ENCODE data around the gene TRIM46.

Gene TRIM46

DNA sequence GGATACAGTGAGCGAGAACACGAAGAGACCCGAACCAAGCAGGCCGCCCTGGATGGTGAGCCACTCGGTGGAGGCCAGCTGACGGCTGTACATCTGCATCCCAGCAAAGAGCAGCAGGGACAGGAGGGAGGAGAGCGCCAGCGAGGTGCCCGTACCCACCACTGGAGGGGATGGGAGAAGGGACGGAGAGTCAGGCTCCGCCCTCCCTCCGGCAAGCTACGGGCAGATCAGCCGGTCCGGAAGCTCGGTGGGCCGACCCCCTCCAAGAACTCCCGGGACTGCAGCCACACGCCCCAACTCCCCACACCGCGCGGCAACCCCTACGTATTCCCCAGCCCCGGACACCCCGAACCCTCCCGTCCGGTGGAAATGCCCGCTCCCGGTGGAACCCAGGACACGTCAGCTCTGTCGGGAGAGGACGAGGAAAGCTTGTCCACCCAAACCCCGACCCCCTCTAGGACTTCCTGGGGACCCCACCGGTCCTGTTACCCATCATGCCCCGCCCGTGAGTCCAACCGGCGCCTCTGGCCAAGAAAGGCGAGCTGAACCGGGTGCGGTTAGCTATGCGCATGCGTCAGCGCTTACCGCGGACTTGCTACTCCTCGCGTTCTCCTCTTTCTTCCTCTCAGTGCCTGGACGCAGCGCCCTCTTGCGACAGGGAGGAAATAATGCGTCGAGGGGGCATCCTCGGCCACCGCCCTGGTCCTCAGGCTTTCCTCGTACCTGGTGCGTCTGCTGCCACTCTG, 744 bp upstream of the TRIM46 start, which contains the start of gene KRTCAP2:
KRTCAP2 (minus strand) TSS at position 573 of the 746 bp plus-strand sequence; CDS start at position 493, 80 bp downstream.
- peak; percentile 98 for DNase-seq

DNA sequence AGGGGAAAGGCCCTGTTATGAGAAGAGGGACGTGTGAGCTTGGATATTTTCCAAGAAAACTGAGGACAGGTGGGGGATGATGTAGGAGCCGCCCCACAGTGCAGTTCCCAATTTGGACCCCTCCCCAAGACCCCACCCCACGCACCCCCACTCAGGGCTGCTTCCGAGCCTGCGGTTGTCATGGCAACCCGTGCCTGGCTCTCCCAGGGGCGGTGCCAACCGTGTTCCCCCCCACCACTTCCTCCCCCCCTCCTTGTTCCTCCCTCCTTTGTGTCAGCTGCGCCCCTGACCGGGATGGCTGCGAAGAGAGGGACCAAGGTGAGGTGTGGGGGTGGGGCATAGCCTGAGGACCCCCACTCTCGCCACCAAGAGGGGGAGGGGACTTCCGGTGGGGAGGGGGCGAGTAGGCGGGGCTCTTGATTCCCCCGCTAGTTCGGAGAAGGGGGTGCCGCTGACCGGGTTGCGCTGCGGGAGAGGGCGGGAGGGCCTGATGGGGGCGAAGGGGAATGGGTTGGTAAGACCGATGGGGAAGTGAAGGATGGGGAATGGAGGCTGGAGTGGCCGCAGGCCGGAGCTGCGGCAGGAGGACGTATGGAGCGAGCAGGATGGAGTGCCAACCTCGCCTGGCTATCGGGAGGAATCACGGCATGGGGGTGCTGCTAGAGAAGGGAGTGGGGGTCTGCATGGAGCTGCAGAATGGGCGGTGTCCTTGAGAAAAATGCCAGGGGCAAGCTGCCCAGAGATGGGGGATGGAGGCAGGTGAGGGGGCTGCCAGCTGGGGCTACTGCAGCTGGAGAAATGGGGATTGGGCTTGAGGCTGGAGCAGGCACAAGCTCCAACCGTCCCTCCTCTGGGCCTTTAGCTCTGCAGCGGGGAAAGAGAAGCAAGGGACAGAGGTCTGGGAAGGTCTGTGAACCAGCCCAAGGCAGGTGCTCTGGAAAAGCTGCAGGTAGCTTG, 953 bp downstream of the TRIM46 start:
- DNase-seq = peak; percentile 78

DNA sequence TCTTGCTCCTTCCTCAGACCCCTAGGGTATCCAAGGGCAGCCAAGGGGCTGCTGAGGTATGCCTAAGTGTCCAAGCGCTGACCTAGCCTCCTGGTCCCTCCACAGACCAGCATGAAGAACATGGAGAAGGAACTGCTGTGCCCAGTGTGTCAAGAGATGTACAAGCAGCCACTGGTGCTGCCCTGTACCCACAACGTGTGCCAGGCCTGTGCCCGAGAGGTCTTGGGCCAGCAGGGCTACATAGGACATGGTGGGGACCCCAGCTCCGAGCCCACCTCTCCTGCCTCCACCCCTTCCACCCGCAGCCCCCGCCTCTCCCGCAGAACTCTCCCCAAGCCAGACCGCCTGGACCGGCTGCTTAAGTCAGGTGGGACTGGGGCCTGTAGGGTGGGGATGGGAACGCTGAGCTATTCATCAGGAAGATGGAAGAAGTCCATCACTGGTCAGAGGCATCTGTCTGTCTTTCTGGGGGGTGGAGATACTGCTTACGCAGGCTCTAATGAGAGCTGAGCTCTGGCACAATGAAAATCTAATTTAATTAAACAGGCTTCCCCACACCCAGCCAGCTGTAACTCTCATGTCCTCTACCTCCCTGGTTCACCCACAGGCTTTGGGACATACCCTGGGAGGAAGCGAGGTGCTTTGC, 1.8 kb downstream of the TRIM46 start:
- no peak for DNase-seq

DNA sequence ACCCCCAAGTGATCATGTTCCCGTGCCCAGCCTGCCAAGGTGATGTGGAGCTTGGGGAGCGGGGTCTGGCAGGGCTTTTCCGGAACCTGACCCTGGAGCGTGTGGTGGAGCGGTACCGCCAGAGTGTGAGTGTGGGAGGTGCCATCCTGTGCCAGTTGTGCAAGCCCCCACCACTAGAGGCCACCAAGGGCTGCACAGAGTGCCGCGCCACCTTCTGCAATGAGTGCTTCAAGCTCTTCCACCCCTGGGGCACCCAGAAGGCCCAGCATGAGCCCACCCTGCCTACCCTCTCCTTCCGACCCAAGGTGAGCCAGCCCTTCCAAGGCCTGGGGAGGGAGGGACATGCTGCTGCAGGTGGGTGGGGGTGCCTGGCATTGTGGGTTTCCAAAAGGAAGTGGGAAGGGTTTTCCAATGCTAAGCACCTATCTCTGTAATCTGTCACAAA, 2.3 kb downstream of the TRIM46 start:
- no peak for DNase-seq

DNA sequence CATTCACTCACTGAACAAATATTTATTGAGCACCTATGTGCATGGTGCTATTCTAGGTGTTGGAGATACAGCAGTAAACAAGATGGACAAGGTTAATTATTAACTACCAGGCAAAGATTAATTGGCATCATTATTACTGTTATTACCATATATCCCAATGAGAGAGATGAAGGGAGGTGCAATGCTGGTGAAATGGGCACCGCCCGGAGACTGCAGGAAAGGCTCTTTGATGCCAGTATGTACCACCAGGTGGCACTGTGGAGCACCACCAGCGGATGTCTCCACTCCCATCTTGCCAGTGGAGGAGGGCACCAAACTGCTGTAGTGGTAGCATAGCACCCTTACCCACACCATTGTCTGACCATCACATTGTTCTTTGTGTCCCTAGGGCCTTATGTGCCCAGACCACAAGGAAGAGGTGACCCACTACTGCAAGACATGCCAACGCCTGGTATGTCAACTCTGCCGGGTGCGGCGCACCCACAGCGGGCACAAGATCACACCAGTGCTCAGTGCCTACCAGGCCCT, 3.0 kb downstream of the TRIM46 start:
- DNase-seq = peak; percentile 75

DNA sequence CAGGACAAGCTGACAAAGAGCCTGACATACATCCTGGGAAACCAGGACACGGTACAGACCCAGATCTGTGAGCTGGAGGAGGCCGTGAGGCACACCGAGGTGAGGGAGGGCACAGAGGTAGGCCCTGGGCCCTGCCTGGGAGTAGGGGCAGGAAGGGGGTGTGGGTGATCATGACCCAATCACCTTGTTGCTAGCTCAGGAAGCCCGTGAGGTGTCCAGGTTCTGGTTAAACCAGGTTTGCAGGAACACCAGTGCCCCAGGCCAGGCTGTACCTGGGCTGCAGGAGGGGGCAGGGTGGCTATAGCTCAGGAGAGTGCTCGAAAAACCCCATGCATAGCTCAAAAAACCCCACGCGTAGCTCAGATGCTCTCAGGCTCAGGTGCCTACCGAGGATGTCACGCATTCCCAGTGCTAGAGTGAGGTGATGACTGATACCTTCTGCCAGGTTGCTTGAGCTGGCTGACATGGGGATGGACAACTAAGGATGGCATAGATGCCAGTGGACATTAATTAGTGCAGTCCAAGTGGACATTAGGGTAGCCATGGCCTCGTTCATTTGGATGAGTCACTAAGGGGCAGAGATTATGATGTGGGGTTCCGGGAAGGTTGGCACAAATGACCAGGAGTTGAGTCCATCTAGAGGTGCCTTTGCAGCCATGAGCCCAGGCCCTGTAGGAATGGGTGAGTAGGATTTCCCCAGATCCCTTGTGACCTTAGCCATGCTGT, 3.7 kb downstream of the TRIM46 start:
- DNase-seq = no peak

DNA sequence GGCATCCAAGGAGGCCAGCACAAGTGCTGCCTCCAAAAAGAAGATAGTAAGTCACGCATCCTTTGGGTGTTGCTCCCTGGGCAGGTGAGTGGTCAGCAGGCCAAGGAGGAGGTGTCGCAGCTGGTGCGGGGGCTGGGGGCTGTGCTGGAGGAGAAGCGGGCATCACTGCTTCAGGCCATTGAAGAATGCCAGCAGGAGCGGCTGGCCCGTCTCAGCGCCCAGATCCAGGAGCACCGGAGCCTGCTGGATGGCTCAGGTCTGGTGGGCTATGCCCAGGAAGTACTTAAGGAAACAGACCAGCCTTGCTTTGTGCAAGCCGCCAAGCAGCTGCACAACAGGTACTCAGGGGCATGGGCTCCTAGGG, 4.3 kb downstream of the TRIM46 start:
- DNase-seq = no peak

DNA sequence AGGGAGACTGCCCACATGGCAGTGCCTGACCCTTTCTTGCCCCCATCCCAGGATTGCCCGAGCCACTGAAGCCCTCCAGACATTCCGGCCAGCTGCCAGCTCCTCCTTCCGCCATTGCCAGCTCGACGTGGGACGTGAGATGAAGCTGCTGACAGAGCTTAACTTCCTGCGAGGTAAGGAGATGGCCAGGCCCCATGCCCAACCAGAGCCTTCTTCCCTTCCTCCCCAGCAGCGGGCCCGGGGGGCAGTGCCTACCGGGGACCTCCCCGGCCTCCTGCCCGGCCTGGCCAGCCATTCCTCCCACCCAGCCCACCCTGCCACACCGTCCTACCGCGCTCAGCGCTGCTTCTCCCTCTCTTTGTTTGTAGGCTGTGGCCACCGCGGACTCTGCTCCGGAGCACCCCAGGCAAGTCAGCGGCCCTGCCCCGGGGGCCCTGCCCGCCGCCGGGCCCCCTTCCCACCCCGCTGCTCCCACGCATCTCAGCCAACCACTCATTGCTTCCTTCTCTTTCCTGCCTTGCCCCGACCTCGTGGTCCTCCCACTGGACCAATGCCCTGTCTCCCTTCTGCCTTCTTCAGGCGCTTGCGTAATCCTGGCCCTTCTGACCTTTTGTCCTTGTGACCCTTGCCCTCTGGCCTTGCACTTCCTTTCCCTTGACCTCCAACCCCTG, 4.9 kb downstream of the TRIM46 start:
- no peak for DNase-seq

DNA sequence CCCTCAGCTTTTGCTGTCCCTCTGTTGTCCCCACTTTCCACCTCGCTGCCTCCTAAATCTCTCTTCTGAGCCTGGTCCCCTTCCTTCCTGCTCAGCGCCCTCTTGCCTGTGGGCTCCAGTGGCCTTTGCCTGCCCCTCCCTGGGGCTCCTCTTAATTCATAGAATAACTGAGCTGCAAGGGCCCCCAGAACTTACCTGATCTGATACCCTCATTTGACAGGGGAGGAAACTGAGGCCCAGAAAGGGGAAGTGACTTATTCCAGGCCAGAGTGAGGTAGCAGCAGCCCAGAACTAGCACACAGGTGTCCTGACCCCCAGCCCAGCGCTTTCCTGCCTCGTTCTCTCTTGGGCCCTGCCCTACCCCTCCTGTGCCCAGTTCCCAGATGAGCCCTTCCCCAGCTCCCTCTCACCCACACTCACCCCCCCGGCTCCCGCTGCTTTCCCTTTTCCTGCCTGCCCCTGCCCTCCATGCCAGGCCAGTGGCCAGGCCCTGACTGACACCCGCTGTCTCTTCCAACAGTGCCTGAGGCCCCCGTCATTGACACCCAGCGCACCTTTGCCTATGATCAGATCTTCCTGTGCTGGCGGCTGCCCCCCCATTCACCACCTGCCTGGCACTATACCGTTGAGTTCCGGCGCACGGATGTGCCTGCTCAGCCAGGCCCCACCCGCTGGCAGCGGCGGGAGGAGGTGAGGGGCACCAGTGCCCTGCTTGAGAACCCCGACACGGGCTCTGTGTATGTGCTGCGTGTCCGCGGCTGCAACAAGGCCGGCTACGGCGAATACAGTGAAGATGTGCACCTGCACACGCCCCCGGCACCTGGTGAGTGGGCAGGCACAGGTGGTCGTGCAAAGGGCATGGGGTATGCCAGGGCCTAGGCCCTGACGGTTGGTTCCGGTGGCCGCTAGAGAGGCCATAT, 5.7 kb downstream of the TRIM46 start:
- no peak for DNase-seq

DNA sequence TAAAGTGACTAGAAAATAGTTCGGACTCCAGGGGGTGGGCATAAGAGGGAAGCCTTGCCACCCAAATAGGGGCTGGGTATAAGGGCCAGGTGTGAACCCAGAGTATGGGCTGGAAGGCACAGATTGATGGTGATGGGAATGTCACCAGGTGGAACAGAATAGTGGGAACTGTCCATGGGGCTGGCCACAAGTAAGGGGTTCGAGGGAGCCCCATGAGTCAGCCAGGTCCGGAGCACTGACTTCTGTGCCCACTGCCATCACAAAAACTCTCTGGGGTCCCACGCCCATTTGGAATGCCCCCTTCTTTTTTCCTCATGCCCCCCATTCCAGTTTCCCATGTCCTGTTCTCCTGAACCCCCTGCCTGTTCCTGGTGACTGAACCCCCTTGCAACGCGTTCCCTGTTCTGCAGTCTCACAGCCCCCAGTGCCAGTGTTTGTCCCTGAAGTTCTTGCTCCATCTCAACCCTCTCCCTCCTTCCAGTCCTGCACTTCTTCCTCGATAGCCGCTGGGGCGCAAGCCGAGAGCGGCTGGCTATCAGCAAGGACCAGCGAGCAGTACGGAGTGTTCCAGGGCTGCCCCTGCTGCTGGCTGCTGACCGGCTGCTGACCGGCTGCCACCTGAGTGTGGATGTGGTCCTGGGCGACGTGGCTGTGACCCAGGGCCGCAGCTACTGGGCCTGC, 7.9 kb downstream of the TRIM46 start:
- no peak for DNase-seq

DNA sequence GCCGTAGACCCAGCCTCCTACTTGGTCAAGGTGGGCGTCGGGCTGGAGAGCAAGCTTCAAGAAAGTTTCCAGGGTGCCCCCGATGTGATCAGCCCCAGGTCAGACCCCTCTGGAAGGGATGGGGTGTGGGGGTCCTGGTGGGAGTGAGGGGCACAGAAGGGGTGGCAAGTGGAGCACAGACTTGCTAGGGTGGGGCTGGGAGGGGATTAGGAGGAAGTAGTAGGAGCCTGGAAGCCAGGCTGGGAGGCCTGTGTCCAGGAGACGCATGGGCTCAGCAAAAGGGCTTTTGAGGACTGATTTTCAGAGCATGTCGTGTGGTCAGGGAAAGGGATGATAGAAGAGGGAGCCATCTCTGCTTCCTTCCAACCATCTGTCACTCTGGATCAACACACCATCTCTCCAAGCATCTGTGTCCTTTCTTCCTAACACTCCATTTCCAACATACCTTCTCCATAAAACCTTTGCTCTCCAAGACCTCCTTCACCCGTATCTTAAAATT, 8.5 kb downstream of the TRIM46 start:
- no peak for DNase-seq

DNA sequence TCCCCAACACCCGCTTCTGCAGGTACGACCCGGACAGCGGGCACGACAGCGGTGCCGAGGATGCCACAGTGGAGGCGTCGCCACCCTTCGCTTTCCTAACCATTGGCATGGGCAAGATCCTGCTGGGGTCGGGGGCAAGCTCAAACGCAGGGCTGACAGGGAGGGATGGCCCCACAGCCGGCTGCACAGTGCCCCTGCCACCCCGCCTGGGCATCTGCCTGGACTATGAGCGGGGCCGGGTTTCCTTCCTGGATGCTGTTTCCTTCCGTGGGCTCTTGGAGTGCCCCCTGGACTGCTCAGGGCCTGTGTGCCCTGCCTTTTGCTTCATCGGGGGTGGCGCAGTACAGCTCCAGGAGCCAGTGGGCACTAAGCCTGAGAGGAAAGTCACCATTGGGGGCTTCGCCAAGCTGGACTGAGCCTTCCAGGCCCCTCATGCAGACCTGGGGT, 10.1 kb downstream of the TRIM46 start:
- no peak for DNase-seq

DNA sequence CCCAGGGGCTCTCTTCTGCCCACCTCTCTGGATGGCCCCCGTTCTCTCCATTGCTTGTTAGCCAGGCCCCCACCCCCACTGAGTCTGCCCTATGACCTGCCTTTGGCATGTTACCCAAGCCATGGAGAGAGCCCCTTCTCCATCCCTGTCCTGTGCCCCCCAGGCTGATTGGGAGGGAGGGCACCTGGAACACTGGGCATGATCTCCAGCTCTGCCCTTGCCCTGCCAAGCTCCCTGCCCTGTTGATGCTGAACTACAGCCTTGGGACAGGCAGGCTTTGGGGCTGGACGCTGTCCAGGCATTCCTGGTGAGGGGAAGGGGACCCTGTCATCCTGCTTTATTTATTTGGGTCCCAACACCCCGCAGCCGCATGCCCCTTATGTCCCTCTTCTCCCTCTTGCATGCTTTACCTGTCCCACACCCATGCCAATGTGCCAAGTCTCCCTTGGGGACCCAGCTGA, 10.7 kb downstream of the TRIM46 start:
- DNase-seq = no peak

DNA sequence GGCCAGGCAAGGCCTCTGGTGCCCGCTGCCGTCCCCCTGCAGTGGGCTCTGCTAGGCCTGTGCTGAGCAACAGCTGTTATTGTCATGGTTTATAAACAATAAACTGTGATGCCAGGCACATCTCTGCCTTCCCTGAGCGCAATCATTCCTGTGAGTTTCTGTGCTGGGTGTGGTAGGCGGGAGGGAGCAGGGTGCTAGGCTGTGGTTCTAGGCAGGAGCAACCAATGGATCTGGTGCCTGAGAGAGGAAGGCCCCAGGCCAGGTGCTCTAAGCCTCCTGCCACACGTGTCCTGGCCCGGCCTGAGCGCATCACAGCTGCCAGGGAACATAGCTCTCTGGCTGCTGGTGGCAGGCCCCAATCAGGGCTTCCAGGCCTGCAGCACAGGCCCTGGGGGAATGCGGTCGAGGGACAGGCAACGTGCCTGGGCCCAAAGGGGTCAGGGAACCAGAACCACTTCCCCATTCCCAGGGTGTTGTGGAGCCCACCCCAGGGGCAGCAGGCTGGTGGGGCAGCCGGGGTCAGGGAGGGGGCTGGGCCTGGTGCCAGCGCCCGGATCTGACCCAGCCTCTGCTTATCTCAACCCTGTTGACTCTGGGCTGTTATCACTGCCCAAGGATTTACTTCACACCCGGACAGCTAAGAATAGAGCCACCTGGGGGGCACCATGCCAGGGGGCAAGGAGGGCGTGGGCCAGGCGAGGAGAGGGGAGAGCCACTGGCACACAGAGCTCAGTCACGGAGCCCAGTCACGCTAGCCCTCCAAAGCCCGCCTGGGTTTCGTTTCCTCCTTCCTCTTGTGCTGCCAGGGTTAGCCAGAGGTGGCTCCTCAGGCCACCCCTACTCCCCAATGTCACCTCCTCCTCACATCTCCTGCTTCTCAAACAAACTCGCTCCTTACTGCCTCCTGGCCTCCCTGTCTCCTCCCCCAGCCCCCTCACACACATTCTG, 11.5 kb downstream of the TRIM46 start:
- DNase-seq = no peak

DNA sequence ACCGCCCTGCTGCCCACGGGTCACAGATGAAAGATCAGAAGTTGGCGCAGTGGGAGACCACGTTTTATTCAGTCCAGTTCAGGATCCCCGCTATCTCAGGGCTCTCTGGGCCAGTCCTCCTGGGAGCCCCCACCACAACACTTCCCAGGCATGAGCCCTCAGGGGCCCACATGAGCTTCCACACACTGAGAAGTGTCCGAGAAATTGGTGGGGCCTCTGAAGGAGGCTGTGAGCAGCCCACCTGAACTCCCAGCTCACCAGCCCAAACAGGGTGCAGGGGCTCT, 12.1 kb downstream of the TRIM46 start:
- no peak for DNase-seq

DNA sequence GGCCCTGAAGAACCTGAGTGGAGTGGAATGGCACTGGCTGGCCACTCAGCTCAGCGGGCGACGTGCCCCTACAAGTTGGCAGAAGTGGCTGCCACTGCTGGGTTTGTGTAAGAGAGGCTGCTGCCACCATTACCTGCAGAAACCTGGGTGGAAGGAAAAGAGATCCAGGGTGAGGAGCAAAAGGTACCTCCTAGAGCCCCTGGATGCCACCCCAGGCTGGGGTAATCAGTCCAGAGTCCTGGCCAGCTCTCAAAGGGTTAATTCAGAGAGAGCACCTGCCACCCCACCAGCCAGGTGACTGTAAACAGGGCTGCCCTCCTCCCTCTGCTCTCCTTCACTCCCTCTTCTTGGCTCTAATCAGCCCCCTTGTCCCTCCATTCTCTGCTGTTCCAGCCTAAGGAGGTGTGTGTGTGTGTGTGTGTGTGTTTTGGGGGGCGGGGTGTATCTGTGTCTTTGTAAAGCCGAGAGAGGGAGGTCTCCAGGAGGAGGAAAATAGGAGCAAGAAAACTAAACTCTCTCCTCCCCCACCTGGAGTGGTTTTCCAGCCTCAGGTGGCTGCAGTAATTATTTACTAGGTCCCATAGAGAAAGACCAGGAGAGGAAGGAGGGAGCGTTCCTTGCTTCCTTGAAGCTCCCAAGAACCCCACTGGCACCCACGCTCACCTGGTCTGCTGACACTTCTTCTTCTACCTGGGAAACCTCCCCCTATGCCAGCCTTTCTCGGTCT, 12.6 kb downstream of the TRIM46 start:
- DNase-seq = no peak

DNA sequence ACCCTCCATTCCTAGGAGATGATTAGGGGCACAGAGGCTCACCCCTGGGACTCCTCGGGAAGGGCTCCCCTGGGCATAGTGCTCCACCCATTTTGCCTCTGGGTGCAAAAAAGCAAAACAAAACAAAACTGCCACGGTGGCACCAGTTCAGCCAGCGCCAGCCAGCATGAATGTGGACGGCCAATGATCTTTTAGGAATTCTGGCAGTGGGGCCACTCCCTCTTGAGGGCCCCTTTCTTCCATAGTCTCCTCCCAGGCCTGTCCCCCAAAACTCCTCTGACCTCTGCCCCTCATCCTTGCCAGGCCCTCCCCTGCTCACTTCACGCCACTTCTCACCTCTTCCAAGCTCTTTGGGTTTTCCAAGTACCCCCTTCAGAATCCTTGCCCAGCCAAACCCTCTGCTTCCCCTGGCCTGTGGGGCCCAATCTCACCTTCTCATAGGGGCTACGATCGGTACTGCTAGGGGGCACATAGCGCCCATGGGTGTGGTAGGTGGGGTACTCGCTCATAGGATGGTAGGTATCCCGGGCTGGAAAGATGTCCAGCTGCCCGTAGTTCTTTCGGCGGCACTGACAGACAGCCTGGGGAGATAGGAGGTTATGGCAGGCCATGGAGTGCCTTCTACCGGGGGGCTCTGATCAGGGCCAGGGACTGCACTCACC, 13.3 kb downstream of the TRIM46 start:
- DNase-seq = no peak
